Iris pigment epithelial cell (primary cell): ENCODE data around the gene TNFRSF6B.
"Not testable (repeated sequence)": the region's sequence is repeated elsewhere in the genome, so short reads cannot be mapped to it uniquely, and the experiment has no call there.

ENCODE experiments used
- DNase-seq: peaks from one replicate; pipeline ENCODE4 v3.0.0-alpha.2; 2011; ENCODE audit warnings: low read depth

TNFRSF6B gene

DNA sequence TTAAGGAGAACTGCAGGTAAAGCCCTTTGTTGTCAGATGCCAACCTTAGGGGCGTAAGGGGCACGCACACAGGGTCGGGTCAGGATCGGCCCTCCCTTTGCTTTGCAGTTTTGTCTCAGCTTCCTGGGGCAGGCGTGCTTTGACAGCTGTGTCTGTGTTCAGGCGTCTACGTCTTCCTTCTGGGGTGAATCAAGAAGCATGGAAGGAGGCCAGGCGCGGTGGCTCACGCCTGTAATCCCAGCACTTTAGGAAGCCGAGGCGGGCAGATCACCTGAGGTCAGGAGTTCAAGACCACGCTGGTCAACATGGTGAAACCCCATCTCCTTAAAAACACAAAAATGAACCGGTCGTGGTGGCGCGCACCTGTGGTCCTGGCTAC lies 12.7 kb downstream of the TNFRSF6B start:
- no peak for DNase-seq

DNA sequence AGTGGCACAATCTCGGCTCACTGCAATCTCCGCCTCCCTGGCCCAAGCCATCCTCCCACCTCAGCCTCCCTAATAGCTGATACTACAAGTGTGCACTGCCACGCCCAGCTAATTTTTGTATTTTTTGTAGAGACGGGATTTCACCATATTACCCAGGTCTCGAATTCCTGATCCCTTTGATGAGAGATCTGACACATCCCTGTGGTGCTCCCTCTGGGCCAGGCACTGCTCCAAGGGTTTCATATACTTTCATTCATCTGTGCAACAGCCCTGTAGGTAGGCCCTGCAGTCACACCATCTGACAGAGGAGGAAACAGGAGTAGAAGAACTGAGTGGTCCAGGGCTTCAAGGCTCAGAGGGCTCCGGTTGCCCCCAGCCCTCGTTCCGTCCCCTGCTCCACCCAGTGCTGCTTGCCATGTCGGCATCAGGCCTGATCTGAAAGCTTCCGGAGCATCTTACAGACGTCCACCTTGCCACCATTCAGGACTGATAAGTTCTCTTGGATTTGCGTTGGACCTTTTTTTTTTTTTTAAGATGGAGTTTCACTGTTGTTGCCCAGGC lies 14.7 kb downstream of the TNFRSF6B start:
- DNase-seq, result no peak

DNA sequence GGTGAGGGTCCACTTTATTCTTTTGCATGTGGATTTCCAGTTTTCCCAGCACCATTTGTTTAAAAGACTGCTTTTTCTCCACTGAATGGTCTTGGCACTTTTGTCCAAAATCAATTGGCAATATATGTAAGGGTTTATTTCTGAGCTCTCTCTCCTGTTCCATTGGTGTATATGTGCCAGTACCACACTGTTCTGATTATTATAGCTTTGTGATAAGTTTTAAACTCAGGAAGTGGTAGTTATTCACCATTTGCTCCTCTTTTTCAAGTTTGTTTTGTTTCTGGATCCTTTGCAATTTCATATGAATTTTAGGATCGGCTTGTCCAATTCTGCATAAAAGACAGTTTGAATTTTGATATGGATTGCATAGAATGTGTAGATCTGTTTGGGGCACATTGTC lies 15.7 kb downstream of the TNFRSF6B start:
- no peak for DNase-seq

DNA sequence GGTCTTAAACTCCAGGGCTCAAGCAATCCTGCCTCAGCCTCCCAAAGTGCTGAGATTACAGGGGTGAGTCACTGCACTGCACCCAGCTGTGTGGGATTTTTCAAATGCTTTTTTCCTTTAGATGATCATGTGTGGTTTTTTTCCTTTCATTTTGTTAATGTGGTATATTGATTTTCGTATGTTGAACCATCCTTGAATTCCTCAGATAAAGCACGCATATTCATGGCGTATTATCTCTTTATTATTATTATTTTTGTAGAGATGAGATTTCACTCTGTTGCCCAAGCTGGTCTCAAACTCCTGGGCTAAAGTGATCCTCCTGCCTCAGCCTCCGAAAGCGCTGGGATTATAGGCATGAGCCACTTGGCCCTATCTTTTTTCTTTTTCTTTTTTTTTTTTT lies 18.4 kb downstream of the TNFRSF6B start:
- no peak for DNase-seq

DNA sequence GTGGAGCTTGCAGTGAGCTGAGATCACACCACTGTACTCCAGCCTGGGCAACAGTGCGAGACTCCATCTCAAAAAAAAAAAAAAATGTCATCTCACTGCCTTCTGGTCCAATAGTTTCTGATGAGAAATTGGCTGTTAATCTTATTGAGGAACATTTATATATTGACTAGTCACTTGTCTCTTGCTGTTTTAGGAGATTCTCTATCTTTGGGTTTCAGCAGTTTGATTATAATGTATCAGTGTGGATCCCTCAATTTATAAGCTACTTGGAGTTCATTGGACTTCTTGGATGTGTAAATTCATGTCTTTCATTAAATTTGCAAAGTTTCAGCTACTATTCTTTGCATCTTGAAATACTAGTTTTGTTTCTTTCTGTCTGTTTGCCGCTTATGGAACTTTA lies 22.5 kb downstream of the TNFRSF6B start:
- no peak for DNase-seq

DNA sequence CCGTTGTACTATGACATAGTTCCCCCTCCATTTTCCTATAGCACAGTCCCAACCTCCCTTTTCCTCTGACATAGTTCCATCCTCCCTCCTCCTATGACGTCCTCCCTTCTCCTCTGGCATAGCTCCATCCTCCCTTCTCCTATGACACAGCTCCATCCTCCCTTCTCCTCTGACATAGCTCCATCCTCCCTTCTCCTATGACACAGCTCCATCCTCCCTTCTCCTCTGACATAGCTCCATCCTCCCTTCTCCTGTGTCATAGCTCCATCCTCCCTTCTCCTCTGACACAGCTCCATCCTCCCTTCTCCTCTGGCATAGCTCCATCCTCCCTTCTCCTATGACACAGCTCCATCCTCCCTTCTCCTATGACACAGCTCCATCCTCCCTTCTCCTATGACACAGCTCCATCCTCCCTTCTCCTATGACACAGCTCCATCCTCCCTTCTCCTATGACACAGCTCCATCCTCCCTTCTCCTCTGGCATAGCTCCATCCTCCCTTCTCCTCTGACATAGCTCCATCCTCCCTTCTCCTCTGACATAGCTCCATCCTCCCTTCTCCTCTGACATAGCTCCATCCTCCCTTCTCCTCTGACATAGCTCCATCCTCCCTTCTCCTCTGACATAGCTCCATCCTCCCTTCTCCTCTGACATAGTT lies 26.6 kb downstream of the TNFRSF6B start:
- DNase-seq, result not testable (repeated sequence)

DNA sequence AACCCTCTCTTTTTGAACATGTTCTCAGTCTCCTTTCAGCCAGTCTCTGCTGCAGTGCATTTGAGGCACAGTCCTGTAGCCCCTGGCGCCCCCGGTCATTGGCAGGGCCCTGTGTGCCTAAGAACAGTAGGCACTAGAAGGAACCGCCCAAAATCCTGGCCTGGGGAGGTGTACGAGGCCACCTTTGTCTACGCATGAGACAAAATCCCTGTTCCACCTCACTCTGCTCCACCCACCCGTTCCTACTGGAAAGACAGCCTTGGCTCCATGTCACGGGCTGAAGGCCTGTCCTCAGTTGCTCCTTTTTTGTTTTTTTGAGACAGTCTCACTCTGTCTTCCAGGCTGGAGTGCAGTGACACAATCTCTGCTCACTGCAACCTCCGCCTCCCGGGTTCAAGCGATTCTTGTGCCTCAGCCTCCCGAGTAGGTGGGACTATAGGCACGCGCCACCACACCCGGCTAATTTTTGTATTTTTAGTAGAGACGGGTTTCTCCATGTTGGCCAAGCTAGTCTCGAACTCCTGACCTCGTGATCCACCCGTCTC lies 33.8 kb downstream of the TNFRSF6B start:
- not testable (repeated sequence) for DNase-seq

DNA sequence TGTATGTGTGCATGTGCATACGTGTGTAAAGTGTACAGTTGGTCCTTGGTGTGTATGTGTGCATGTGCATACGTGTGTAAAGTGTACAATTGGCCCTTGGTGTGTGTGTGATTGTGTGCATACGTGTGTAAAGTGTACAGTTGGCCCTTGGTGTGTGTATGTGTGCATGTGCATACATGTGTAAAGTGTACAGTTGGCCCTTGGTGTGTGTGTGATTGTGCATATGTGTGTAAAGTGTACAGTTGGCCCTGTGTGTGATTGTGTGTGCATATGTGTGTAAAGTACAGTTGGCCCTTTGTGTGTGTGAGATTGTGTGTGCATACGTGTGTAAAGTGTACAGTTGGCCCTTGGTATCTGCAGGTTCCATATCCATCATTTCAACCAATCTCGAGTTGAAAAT lies 35.0 kb downstream of the TNFRSF6B start:
- no peak for DNase-seq

DNA sequence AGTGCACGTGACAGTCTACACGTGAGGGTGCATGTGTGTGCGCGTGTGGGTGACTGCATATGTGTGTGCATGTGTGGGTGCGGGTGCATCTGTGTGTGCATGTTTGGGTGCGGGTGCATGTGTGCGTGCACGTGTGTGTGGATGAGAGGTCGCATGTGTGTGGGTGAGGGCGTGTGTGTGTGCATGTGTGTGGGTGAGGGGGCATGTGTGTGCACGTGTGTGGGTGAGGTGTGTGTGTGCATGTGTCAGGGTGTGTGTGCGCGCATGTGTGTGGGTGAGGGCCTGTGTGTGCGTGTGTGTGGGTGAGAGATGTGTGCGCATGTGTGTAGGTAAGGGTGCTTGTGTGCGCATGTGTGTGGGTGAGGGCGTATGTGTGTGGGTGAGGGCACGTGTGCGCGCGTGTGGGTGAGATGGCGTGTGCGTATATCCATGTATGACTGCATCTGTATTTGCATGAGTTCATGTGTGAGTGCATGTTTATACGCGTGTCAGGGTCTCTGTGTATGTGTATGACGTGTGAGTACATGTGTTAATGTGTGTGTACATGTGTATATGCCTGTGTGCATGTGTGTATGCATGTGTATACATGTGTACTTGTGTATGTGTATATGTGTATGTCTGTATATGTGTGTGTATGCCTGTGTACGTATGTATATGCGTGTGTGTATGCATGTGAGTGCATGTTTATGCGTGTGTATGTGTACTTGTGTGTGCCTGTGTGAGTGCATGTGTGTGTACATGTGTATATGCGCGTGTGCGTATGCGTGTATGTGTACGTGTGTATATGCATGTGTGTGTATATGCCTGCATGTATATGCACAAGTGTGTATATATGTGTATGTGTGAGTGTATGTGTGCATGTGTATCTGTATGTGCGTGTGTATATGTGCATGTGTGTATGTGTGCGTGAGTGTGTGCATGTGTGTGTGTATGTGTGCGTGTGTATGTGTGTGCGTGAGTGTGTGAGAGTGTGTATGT lies 36.0 kb downstream of the TNFRSF6B start:
- DNase-seq, result no peak

DNA sequence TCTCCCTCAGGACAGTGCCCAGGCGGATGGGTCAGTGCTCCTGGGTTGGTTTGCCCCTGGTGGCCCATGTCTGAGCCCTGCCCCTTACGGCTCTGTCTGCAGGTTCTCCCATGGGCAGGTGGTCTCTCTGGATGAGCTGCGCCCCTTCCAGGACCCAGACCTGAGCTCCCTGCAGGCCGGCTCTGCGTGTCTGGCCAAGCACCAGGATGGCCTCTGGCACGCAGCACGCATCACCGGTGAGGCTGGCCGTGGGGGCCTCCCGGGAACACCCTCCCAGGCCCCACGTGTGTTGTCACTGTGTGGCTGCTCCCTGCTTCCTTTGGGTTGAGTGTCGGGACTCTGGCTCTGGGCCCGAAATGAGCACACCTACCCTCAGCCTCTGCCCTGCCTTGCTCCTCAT lies 36.7 kb downstream of the TNFRSF6B start:
- no peak for DNase-seq

DNA sequence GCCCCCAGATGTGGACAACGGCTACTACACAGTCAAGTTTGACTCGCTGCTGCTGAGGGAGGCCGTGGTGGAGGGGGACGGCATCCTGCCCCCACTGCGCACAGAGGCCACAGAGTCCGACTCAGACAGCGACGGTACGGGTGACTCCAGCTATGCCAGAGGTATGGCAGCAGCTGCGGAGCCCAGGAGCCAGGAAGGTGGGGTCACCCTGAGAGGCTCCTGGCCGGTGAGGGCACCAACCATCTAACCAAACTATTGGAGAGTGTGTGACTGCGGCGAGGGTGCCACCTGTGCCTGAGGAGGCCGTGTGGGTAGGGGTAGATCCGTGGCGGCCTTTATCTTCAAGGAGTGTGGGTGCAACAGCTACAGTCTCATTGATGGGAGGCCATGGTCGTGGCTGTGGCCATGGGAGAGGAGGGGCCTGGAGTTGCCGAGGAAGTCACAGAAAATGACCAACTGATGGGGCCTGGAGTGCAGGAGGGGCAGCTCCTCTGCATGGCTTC lies 37.2 kb downstream of the TNFRSF6B start:
- no peak for DNase-seq

DNA sequence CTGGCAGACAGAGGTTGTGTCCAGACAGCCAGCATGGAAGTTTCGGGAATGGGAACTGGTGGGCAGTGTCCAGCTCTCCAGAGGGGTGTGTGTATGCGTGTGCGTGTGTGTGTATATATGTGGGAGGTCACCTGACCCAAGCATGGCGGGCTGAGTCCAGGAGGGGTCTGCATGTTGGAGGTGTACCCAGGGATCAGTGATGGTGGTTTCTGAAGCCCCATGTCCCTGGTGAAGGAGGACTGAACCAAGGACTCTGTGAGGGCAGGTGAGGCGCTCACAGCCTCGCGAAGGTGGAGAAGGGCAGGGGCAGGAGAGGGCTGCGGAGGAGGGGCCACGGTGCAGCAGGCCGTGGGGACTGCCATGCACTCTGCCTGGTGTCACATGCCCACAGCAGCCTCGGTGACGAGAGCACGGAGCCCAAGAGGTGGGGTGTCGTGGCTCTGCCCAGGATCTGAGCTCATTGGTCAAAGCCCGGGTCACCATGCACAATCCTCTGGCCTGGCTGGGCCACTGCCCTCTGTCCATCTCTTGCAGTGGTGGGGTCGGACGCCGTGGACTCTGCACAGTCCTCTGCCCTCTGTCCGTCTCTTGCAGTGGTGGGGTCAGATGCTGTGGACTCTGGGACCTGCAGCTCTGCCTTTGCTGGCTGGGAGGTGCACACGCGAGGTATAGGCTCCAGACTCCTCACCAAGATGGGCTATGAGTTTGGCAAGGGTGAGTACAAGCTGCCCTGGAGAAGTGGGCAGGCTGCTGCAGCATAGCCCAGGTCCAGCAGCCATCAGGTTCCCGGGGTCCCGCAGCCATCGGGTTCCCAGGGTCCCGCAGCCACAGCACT lies 37.9 kb downstream of the TNFRSF6B start:
- DNase-seq, result no peak

DNA sequence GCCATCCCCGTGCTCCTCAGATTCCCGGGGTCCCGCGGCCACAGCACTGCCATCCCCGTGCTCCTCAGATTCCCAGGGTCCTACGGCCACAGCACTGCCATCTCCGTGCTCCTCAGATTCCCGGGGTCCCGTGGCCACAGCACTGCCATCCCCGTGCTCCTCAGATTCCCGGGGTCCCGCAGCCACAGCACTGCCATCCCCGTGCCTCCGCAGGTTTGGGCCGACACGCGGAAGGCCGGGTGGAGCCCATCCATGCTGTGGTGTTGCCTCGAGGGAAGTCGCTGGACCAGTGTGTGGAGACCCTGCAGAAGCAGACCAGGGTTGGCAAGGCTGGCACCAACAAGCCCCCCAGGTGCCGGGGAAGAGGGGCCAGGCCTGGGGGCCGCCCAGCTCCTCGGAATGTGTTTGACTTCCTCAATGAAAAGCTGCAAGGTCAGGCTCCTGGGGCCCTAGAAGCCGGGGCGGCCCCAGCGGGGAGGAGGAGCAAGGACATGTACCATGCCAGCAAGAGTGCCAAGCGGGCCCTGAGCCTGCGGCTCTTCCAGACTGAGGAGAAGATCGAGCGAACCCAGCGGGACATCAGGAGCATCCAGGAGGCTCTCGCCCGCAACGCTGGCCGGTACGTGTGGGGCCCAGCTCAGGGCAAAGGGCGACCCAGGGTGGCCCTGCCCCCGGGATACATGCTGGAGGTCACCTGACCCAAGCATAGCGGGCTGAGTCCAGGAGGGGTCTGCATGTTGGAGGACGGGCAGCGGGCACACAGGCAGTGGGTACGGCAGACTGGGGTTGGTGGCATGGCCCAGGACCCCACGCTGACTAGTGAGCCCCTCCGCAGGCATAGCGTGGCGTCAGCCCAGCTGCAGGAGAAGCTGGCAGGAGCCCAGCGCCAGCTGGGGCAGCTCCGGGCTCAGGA lies 38.8 kb downstream of the TNFRSF6B start:
- DNase-seq, result no peak

DNA sequence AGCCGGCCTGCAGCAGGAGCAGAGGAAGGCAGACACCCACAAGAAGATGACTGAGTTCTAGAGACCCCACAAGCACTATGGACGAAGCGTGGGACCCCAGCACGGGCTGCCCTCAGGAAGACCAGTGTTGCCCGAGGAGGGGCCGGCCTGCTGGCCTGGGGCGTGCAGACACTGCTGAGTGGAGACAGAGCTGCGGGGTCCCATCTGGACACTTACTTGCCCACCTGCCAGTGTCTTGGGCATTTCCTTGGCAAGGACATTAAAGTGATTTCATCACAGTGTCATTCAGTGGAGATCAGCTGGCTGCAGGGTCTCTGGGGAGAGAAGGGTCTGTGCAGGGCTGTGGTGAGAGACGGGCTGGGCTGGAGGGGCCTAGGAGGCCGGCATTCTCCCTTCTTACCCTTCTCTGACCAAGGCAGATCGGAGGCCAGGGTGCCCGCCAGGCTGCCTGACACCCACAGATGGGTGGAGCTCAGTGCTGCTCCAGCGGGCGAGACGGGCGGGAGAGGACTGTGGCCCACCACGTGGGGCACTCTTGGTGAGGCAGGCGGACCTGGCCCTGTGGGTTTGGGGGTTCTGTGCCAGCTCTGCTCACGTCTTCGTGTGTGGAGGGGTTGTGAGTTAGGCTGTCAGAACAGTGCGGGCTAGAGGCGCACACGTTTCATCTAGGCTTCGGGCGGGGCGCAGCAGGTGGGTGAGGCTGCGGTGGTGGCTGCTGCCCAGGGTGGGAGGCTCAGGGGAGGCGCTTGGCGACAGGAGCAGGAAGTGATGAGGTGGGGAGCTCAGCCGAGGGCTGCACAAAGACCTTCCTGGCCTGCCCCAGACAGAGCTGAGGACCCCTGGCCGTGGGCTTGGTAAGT lies 39.6 kb downstream of the TNFRSF6B start, which contains the start of gene LIME1:
Gene LIME1, plus strand, starts transcription at position 806 of the 860 bp plus-strand sequence. CDS start 886 bp downstream, outside the sequence.
- DNase-seq, result no peak

DNA sequence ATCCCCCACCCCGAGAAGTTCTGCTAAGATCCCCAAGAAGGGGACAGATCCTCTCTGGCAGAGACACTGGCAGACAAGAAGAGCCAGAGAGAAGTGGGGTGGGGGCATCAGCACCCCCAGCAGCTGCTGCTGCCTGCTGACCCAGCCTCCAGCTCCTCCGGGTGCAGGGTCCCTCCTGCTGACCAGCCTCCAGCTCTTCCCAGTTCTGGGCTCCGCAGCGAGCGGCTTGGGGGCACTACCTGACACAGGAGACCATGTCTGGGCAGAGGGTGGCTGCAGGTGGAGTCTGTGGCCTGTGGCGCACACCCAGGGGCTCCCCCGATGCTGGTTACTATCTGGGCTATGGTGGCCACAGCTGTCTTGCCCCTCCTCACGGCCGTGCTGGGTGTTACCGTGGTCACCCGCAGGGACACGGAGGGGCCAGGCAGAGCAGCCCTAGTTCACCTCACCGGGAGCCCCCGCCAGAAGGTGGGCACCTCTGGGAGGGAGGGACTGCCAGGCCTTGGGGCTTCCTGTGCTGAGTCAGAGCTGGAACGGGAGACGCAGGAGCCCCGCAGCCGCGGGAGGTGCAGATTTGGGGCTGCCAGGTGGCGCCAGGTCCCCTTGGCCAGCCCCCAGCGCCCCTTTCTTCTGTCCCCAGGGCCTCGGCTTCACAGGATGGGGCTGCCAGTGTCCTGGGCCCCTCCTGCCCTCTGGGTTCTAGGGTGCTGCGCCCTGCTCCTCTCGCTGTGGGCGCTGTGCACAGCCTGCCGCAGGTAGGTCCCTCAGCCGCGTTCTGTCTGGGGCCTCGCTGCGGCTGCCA lies 40.6 kb downstream of the TNFRSF6B start:
- DNase-seq, result no peak

DNA sequence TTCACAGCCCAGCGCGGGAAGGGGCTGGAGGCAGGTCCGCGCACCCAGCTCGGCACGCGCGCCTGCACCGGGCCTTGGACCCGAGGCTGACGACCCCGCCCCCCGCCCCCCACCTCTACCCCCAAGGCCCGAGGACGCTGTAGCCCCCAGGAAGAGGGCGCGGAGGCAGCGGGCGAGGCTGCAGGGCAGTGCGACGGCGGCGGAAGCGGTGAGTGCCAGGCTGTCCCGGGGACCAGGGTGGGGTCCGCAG lies 41.2 kb downstream of the TNFRSF6B start:
- DNase-seq, result no peak

DNA sequence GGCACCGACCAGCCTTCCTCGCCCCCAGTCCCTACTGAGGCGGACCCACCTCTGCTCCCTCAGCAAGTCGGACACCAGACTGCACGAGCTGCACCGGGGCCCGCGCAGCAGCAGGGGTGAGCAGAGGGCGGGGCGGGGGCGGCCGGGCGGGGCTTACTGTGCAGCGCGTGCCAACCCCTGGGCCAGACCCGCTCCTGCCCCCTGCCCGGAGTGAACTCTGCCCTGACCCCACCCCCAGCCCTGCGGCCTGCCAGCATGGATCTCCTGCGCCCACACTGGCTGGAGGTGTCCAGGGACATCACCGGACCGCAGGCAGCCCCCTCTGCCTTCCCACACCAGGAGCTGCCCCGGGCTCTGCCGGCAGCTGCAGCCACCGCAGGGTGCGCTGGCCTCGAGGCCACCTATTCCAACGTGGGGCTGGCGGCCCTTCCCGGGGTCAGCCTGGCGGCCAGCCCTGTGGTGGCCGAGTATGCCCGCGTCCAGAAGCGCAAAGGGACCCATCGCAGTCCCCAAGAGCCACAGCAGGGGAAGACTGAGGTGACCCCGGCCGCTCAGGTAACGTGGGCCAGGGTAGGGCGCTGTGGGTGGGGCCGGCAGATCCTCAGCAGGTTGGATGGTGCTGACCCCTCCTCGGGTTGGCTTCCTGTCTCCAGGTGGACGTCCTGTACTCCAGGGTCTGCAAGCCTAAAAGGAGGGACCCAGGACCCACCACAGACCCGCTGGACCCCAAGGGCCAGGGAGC lies 41.7 kb downstream of the TNFRSF6B start:
- no peak for DNase-seq

DNA sequence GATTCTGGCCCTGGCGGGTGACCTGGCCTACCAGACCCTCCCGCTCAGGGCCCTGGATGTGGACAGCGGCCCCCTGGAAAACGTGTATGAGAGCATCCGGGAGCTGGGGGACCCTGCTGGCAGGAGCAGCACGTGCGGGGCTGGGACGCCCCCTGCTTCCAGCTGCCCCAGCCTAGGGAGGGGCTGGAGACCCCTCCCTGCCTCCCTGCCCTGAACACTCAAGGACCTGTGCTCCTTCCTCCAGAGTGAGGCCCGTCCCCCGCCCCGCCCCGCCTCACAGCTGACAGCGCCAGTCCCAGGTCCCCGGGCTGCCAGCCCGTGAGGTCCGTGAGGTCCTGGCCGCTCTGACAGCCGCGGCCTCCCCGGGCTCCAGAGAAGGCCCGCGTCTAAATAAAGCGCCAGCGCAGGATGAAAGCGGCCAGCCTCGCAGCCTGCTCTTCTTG lies 42.3 kb downstream of the TNFRSF6B start:
- peak; percentile 33 for DNase-seq
